HG03103 (cell line): ENCODE results near the gene EVA1C.
"Not testable (repeated sequence)": the region's sequence is repeated elsewhere in the genome, so short reads cannot be mapped to it uniquely, and the experiment has no call there.

Experiments
- ATAC-seq: cut with Tn5 transposase; IDR thresholded peaks from one replicate; pipeline ENCODE4 v1.9.1; 2021; ENCODE audit warnings: low read depth; ENCODE audit not compliant: unreplicated experiment

The EVA1C gene

DNA sequence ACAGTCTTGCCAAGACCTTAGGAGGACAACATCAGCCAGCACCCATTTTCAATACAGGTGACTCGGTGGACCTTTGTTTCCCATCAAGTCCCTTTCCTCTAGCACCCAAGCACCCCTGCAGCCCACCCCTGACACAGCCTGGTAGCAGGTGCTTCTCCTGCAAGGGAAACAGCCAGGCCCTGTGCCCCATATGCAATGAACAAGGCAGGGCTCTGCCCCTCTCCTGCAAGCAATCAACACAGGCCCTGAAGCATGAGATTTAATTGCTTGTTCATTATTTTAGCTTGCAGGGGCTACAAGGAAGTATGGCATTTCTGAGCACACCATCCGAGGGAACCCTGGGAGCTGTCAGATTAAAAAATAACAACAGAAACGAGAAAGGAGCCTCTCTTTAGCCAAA, 137.4 kb downstream of the EVA1C start:
- ATAC-seq, result no peak

DNA sequence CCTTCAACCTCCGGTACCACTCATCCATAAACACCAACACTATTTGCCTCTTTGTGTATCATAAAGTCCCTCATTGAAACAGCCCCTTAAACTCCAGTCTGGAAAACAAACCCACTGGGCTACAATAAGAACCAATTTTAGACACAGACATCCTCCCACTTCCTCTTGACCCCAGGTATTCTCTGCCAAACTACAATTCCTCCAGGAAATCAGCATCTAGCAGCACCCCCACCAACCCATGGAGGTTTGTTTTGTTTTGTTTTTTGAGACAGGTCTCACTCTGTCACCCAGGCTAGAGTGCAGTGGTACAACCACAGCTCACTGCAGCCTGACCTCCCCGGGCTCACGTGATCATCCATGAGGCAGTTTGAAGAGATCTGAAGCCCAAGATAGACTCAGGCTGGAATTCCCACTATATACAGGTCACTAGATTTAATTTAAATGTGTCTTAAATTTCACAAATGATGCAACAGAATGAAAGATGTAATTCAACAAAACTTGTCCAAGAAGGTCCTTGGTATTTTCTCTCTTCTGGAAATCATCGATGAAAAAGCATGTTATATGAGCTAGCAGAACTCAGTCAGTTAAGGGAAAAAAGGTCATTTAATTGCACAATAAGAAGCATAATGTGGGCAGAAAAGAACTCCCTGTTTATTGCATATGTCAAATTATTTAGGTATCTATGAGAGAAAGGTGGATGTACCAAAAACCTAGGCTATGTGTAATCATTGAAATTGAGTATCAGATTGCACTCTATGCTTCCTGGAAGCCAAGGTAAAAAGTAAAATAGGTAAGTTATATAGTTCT, 142.5 kb downstream of the EVA1C start:
- ATAC-seq, result no peak

GRCh38 chr21:32558106-32558505, 145.6 kb downstream of the EVA1C start:
- no peak for ATAC-seq

DNA sequence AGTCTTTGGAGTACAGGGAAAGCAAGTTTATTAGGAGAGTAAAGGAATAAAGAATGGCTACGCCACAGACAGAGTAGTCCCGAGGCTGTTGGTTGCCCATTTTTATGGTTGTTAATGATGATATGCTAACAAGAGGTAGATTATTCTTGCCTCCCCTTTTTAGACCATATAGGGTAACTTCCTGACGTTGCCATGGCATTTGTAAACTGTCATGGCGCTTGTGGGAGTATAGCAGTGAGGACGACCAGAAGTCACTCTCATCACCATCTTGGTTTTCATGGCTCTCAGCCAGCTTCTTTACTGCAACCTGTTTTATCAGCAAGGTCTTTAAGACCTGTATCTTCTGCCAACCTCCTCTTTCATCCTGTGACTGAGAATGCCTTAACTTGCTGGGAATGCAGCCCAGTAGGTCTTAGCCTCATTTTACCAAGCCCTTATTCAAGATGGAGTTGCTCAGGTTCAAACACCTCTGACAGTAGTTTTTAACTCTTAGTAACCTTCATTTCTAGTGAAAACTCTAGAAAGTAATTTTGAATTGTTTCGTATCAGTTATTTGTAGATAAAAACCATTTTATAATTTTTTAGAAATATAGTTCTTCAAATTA, 146.6 kb downstream of the EVA1C start:
- ATAC-seq, result no peak

DNA sequence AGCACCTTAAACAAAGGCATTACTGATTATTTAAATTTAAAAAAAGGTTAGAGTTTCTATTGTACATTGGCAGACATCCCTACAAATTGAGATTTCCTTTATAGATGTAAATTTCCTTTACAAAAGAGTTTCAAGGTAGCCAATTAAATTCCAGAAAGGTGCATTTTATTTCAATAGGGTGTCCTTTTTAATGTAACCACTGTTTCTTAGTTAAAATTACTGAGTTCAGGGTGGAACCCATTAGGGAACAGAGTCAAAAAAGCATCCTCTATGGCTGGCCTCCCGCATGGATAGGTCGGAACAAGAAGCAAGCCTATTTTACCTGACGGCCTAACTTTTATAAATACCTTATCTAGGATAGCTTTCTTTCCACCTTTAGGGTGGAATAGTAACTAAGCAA, 148.4 kb downstream of the EVA1C start:
- no peak for ATAC-seq

DNA sequence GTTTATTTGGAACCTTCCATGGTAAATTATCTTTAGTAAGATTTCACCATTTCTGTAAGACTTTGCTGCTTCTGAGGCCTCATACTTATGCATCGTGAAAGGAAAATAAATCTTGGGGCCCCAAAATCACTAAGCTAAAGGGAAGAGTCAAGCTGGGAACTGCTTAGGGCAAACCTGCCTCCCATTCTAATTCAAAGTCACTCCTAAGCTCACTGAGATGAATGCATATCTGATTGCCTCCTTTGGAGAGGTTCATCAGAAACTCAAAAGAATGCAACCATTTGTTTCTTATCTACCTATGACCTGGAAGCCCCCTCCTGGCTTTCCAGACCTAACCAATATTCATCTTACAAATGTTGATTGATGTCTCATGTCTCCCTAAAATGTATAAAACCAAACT, 149.0 kb downstream of the EVA1C start:
- ATAC-seq, result not testable (repeated sequence)

DNA sequence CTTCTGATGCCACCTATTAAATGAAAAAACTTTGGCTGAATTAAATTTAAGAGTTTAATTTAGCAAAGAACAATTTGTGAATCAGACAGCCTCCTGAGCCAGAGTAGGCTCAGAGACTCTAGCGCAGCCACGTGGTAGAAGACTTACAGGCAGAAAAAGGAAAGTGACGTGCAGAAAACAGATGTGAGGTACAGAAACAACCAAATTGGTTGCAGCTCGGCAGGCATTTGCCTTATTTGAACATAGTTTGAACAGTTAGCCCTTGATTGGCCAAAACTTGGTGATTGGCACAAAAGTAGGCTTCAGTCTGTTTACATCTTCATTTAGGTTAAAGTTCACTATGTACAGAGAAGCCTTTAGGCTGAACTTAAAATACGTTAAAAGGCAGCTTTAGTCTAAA, 149.9 kb downstream of the EVA1C start:
- no peak for ATAC-seq

DNA sequence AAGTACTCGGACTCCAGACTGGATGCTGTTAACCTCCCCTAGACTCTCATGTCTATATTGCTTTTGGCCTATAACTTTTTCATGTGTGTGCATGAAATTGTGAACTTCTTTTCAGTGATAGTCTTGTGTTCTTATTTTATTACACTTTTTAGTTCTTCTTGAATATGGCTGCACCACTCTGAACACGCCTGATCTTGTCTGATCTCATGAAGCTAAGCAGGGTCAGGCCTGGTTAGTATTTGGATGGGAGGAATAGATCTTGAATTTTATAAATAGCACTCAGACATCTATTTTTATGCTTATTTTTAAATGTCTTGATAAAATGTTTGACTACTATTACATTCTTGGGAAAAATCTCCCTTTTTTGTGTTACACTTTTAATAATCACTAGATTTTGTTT, 150.4 kb downstream of the EVA1C start:
- ATAC-seq, result no peak
